ENCODE data around the gene KDM1A. TPM values are rescaled to one million over a fixed set of nuclear protein-coding genes. Genes with fewer than 3 reads are reported as not detected.

KDM1A gene
- total and polyA plus RNA-seq, 9 of the 15 experiments (the other 6 are each of a cell fraction or from before 2014, with no cell fraction given) = 59.2 to 181 (median 168) TPM

DNA sequence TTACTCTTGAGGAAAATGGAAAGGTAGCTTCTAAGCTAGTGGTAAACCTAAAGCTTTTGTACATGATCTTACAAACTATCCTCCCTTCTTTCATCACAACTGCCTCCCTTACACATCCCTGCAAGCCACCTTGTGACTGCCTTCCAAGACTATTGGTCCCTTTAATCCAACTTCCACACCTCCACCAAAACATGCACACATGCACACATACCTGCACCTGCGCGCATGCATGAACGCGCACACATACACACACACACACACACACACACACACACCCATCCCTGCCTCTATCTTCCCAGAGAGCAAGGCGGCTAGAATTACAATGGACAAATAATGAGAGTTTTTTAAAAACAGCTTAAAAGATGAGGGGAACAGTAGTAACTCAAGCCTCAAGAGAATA lies 91.1 kb downstream of the KDM1A start:
- peaks cover 14% of the 10 kb centered on the region; the same call in 2 of the 3 replicates for H3K36me3 ChIP-seq (ENCODE audit: control insufficient read depth, insufficient read depth, low read length)
- TF ChIP-seq ZKSCAN3 (CRISPR knock-in tag; IDR thresholded peaks at IDR 0.05) (no peak), POLR2H (tag; IDR thresholded peaks at IDR 0.05; ENCODE audit: low read depth) (no peak), ZNF282 (CRISPR knock-in tag; IDR thresholded peaks at IDR 0.05) (no peak), ZNF280A (IDR thresholded peaks at IDR 0.05; ENCODE audit: low read depth, partially characterized antibody) (no peak), ZNF197 (CRISPR knock-in tag; IDR thresholded peaks at IDR 0.05; ENCODE audit: low read depth) (no peak), ZC3H11A (IDR thresholded peaks at IDR 0.05; ENCODE audit: low read depth, low read length) (no peak), HDGF (IDR thresholded peaks at IDR 0.05) (peak; percentile 43; the same call in 1 of the 2 replicates), ZNF354B (CRISPR knock-in tag; IDR thresholded peaks at IDR 0.05) (no peak), ZNF695 (CRISPR knock-in tag; IDR thresholded peaks at IDR 0.05) (no peak), NKRF (IDR thresholded peaks at IDR 0.05; ENCODE audit: borderline replicate concordance) (peak; percentile 51), ARHGAP35 (IDR thresholded peaks at IDR 0.05; ENCODE audit: partially characterized antibody) (peak; percentile 9), EGR1 (conservative IDR thresholded peaks at IDR 0.05) (no peak), MBD1 (CRISPR knock-in tag; IDR thresholded peaks at IDR 0.05) (0 out of 2 replicates have a peak, but pooled peaks have one; percentile 52), IFI16 (CRISPR knock-in tag; IDR thresholded peaks at IDR 0.05) (no peak)
- TF ChIP-seq, protein P1, sequence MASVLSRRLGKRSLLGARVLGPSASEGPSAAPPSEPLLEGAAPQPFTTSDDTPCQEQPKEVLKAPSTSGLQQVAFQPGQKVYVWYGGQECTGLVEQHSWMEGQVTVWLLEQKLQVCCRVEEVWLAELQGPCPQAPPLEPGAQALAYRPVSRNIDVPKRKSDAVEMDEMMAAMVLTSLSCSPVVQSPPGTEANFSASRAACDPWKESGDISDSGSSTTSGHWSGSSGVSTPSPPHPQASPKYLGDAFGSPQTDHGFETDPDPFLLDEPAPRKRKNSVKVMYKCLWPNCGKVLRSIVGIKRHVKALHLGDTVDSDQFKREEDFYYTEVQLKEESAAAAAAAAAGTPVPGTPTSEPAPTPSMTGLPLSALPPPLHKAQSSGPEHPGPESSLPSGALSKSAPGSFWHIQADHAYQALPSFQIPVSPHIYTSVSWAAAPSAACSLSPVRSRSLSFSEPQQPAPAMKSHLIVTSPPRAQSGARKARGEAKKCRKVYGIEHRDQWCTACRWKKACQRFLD (CRISPR knock-in tag; IDR thresholded peaks at IDR 0.05) = 0 out of 2 replicates have a peak, but pooled peaks have one; percentile 6
- TF ChIP-seq, protein P2, sequence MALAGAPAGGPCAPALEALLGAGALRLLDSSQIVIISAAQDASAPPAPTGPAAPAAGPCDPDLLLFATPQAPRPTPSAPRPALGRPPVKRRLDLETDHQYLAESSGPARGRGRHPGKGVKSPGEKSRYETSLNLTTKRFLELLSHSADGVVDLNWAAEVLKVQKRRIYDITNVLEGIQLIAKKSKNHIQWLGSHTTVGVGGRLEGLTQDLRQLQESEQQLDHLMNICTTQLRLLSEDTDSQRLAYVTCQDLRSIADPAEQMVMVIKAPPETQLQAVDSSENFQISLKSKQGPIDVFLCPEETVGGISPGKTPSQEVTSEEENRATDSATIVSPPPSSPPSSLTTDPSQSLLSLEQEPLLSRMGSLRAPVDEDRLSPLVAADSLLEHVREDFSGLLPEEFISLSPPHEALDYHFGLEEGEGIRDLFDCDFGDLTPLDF (CRISPR knock-in tag; IDR thresholded peaks at IDR 0.05) = 0 out of 2 replicates have a peak, but pooled peaks have one; percentile 10

More for the DNA sequence above, 91.1 kb downstream of the KDM1A start:
- no peaks in the 10 kb centered on the region for H3K27me3 ChIP-seq (ENCODE audit: control insufficient read depth in 2 of 2, insufficient read depth in 2 of 2, low read length in 2 of 2)
- H3K9me3 ChIP-seq (replicated peaks; ENCODE audit: control insufficient read depth, insufficient read depth, low read depth, low read length) = no peaks in the 10 kb centered on the region
- 84% methylated on average over 5 of the region's 5 CpGs for WGBS (ENCODE audit: insufficient coverage, low coverage, missing lambda C conversion rate)
- H3K9ac ChIP-seq (ENCODE audit: insufficient read depth in 1 of 2, low read depth in 2 of 2, low read length in 2 of 2) = no peak overlapping the region
- POLR2A ChIA-PET = interaction anchor here (0.6 to 1.4 kb wide), 4 partner anchors 8 to 31 kb away, joined by 3 to 4 read pairs (median 4); no protein-coding TSS in a partner anchor
- in situ Hi-C loops (cut with MboI) (no loop called here), intact Hi-C loops (cut with micrococcal nuclease) (no loop called here)
- CTCF ChIA-PET (ENCODE audit: low intra/inter-chr PET ratio) = no interaction called here
- H3K9me1 ChIP-seq (ENCODE audit: control insufficient read depth, insufficient read depth, low read length) = no peaks in the 10 kb centered on the region
- FAIRE-seq (no peak), ATAC-seq (no peak), DNase-seq (ENCODE audit: extremely low read depth in 1 of 4, low spot score in 3 of 4) (no peak)
- H4K20me1 ChIP-seq (replicated peaks; ENCODE audit: control insufficient read depth, insufficient read depth, low read length) = 0 out of 2 replicates have a peak, but pooled peaks cover 4% of the 10 kb centered on the region
- H3K4me2 ChIP-seq (ENCODE audit: insufficient read depth, low read length) = no peak overlapping the region
- H3K4me3 ChIP-seq = no peak overlapping the region
- no peak overlapping the region for H2AFZ ChIP-seq (ENCODE audit: low read depth, low read length)
- H3K79me2 ChIP-seq (ENCODE audit: control insufficient read depth, insufficient read depth, low read length) = peaks cover 39% of the 10 kb centered on the region
- no TSS peak for BruUV-seq (replicated peaks)
- H3K4me1 ChIP-seq (replicated peaks in 1 of 2; ENCODE audit: control insufficient read depth in 2 of 2, insufficient read depth in 2 of 2, low read length in 2 of 2) = peaks cover 25 to 44% of the 10 kb centered on the region in 2 experiments
- no peak overlapping the region; the same call in 2 of the 3 replicates for H3K27ac ChIP-seq (ENCODE audit: extremely low read depth, low read depth, low read length)

Measured in K562 (cell line).